ENCODE measurements around the gene OPHN1. TPM values are rescaled to one million over a fixed set of nuclear protein-coding genes. Genes with fewer than 3 reads are reported as not detected.

Gene OPHN1
- total and polyA plus RNA-seq, 8 donors, result 0.61 to 3.5 (median 2.2) TPM

DNA sequence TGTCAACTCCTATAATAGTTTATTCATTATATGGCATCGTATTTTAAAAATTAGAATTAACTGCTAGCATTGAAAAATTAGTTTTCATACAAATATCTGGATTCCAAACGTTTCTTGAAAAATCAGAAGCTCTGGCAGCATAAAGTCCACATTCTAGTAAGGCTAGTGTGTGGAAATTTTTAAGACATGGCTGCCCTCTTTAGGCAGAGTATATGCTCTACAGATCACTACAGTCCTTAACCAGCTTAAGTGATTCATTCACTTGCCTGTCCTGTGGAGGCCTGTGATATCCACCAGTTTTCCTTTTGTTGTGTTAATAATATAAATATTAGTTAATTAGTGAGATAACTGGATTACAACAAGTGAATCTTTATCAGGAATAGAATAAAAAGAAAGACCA is 287.2 kb downstream of the OPHN1 start:
- Histone ChIP-seq H3K4me1 (no peaks in the 10 kb centered on the region), H3K4me3 (no peak overlapping the region), H3K27me3 (peaks cover 0 to 3% (median 0%) of the 10 kb centered on the region in 4 donors), H3K9me3 (no peaks in the 10 kb centered on the region), H3K36me3 (no peaks in the 10 kb centered on the region), H3K27ac (no peak overlapping the region)
- ATAC-seq, result peak in 3 of 4 donors; percentile 60 to 71 (median 62)
- intact Hi-C loops (cut with DNase I), result no loop called here
- 9 to 12% methylated on average over 2 of the region's 2 CpGs for WGBS, 2 donors
- peak; percentile 98 for FAIRE-seq
- TF ChIP-seq, protein P1, sequence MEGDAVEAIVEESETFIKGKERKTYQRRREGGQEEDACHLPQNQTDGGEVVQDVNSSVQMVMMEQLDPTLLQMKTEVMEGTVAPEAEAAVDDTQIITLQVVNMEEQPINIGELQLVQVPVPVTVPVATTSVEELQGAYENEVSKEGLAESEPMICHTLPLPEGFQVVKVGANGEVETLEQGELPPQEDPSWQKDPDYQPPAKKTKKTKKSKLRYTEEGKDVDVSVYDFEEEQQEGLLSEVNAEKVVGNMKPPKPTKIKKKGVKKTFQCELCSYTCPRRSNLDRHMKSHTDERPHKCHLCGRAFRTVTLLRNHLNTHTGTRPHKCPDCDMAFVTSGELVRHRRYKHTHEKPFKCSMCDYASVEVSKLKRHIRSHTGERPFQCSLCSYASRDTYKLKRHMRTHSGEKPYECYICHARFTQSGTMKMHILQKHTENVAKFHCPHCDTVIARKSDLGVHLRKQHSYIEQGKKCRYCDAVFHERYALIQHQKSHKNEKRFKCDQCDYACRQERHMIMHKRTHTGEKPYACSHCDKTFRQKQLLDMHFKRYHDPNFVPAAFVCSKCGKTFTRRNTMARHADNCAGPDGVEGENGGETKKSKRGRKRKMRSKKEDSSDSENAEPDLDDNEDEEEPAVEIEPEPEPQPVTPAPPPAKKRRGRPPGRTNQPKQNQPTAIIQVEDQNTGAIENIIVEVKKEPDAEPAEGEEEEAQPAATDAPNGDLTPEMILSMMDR (IDR thresholded peaks at IDR 0.05), result no peak
- no peak for DNase-seq

DNA sequence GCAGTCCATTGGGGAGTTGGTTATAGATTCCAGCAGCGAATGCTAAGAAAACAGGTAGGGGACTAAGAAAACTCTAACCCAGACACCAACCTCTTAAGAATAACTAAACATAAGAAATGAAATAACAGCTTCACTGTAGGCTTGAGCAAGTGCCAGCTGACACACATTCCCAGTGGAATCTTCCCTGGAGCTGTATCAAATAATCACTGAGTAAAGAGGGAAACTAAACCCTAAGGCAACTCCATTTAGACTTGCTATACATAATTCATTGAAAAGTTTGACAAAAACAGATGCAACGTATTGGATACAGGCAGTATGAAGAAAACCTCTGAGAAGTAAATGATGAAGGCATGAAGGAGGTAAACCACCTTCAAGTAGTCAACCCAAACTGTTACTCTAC is 293.5 kb downstream of the OPHN1 start:
- intact Hi-C loops (cut with DNase I), result no loop called here
- no peak for ATAC-seq
- WGBS, 2 donors, result 59 to 79% methylated on average over 2 of the region's 2 CpGs

DNA sequence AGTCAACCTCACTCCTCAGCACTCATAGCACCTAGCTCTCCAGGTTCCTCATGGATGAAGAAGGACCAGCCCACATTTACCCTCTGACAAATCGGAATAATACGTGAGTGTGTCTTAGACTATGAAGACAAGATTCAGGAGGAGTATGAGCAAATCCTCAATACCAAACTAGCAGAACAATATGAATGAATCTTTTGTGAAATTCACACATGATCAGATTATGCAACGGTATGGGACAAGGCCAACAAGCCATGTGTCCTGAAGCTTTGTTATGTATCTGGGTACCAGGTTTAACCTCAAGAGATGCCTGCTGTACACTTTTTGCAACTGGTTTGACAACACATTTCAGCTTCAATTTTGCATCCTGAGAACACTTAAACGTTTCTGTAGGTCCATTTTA is 300.1 kb downstream of the OPHN1 start:
- Histone ChIP-seq H3K27ac (no peak overlapping the region), H3K27me3 (no peaks in the 10 kb centered on the region), H3K9me3 (no peaks in the 10 kb centered on the region), H3K4me3 (no peak overlapping the region), H3K36me3 (no peaks in the 10 kb centered on the region), H3K4me1 (no peaks in the 10 kb centered on the region)
- TF ChIP-seq, protein P1 (IDR thresholded peaks at IDR 0.05), result no peak
- 77 to 80% methylated on average over 4 of the region's 4 CpGs for WGBS, 2 donors
- intact Hi-C loops (cut with DNase I), result no loop called here
- ATAC-seq (no peak), FAIRE-seq (no peak), DNase-seq (no peak)

More for the DNA sequence above, 293.5 kb downstream of the OPHN1 start:
- H3K4me1 ChIP-seq, result no peaks in the 10 kb centered on the region
- H3K4me3 ChIP-seq, result no peak overlapping the region
- no peaks in the 10 kb centered on the region for H3K27me3 ChIP-seq
- H3K27ac ChIP-seq, result no peak overlapping the region
- DNase-seq, result no peak
- H3K9me3 ChIP-seq, result no peaks in the 10 kb centered on the region
- TF ChIP-seq, protein P1 (IDR thresholded peaks at IDR 0.05), result no peak
- no peak for FAIRE-seq
- H3K36me3 ChIP-seq, result no peaks in the 10 kb centered on the region

DNA sequence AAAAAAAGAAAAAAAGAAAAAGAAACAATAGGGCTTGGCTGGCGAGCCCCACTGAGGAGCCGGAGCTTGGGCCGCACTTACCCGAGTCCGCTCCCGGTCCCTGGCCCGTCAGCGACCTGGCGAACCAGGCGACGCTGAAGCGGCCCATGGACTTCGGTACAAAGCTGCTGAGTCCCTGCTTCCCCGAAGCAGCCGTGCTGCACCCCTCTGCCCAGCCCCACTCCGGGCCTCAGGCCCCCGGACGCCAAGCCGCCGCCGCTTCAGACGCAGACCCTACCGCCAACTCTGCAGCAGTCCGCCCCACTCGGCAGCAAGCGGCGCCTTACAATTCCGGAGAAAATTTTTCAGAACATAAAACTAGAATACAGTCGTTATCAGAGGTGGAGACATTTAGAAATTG is 300.5 kb downstream of the OPHN1 start:
- 87 to 97% methylated on average over 29 of the region's 29 CpGs for WGBS, 2 donors
- H3K27me3 ChIP-seq, result no peaks in the 10 kb centered on the region
- DNase-seq (peak in 2 of 6 donors; percentile 10 to 29), ATAC-seq (no peak), FAIRE-seq (no peak)
- intact Hi-C loops (cut with DNase I), result no loop called here
- H3K4me1 ChIP-seq, result no peaks in the 10 kb centered on the region
- H3K36me3 ChIP-seq, result no peaks in the 10 kb centered on the region
- H3K4me3 ChIP-seq, result no peak overlapping the region
- TF ChIP-seq, protein P1 (IDR thresholded peaks at IDR 0.05), result no peak
- H3K27ac ChIP-seq, result no peak overlapping the region
- no peaks in the 10 kb centered on the region for H3K9me3 ChIP-seq

DNA sequence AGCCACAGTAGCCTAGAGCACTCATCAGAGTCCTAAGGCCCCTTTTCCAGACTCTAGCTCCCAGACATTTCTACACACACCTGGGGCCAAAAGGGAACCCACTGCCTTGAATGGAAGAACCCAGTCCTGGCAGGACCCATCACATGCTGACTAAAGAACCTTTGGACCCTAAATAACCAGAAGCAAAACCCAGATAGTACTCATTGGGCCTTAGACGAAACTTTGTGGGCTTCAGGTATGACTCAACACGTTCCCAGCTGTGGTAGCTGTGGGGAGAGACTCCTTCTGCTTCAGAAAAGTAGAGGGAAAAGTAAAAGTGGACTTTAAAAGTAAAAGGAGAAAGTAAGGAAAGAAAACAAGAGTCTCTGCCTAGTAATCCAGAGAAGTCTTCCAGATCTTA is 311.5 kb downstream of the OPHN1 start:
- H3K4me1 ChIP-seq, result no peaks in the 10 kb centered on the region
- no peak for ATAC-seq
- FAIRE-seq, result no peak
- TF ChIP-seq, protein P1 (IDR thresholded peaks at IDR 0.05), result no peak
- intact Hi-C loops (cut with DNase I), result no loop called here
- peaks cover 0 to 11% (median 0%) of the 10 kb centered on the region in 4 donors for H3K27me3 ChIP-seq
- no peaks in the 10 kb centered on the region for H3K36me3 ChIP-seq
- DNase-seq, result no peak
- no peaks in the 10 kb centered on the region for H3K9me3 ChIP-seq
- 57 to 85% methylated on average over 2 of the region's 2 CpGs for WGBS, 2 donors
- no peak overlapping the region for H3K4me3 ChIP-seq
- no peak overlapping the region for H3K27ac ChIP-seq
